Measurements from ENCODE around the gene DEFB115. TPM values are rescaled to one million over a fixed set of nuclear protein-coding genes. Genes with fewer than 3 reads are reported as not detected.

Gene DEFB115
- total RNA-seq (not detected in 2 replicates), polyA plus RNA-seq (not detected in 2 replicates)

- H3K36me3 ChIP-seq (replicated peaks; ENCODE audit: insufficient read depth, low read depth): no peaks in the 10 kb centered on the region
- WGBS (ENCODE audit: low lambda C conversion rate, missing lambda C conversion rate): 54% methylated on average over 2 of the region's 2 CpGs
- no peak within 1 kb of the TSS for H2AFZ ChIP-seq
- H3K4me2 ChIP-seq: no peak within 1 kb of the TSS
- H3K9me3 ChIP-seq (ENCODE audit: low read depth): no peaks in the 10 kb centered on the region
- no peaks in the 10 kb centered on the region for H4K20me1 ChIP-seq (ENCODE audit: insufficient read depth, poor library complexity, severe bottlenecking)
- DNase-seq (ENCODE audit: low spot score): no peak
- H3K4me1 ChIP-seq (ENCODE audit: insufficient read depth): no peaks in the 10 kb centered on the region
- no peaks in the 10 kb centered on the region for H3K79me2 ChIP-seq
- no peaks in the 10 kb centered on the region for H3K27me3 ChIP-seq
- H3K9me2 ChIP-seq (replicated peaks; ENCODE audit: insufficient read depth): no peaks in the 10 kb centered on the region
- H3K27ac ChIP-seq: no peak within 1 kb of the TSS
- H3K4me3 ChIP-seq: no peak within 1 kb of the TSS
- no peak for TF ChIP-seq CTCF (IDR thresholded peaks at IDR 0.05; ENCODE audit: poor library complexity)
- TF ChIP-seq EZH2 (IDR thresholded peaks at IDR 0.05; ENCODE audit: borderline replicate concordance): no peak
- no peak for TF ChIP-seq EZH2phosphoT487 (IDR thresholded peaks at IDR 0.05; ENCODE audit: low read depth, severe bottlenecking, unreplicated experiment)
Measured at GRCh38 chr20:31257364-31257763, at the start of gene DEFB115. Gene DEFB115, plus strand, starts transcription at chr20:31257664. Its CDS starts 0 bp downstream, at chr20:31257664.

GRCh38 chr20:31236953-31237352 is 20.5 kb upstream of the DEFB115 start:
- no peaks in the 10 kb centered on the region for H3K79me2 ChIP-seq
- no peak overlapping the region for H2AFZ ChIP-seq
- H3K9me3 ChIP-seq (ENCODE audit: low read depth): peaks cover 54% of the 10 kb centered on the region
- H3K4me1 ChIP-seq (ENCODE audit: insufficient read depth): no peaks in the 10 kb centered on the region
- WGBS (ENCODE audit: low lambda C conversion rate, missing lambda C conversion rate): 84% methylated on average over 10 of the region's 10 CpGs
- no peaks in the 10 kb centered on the region for H3K9me2 ChIP-seq (replicated peaks; ENCODE audit: insufficient read depth)
- TF ChIP-seq CTCF (IDR thresholded peaks at IDR 0.05; ENCODE audit: poor library complexity) (no peak), EZH2 (IDR thresholded peaks at IDR 0.05; ENCODE audit: borderline replicate concordance) (no peak), EZH2phosphoT487 (IDR thresholded peaks at IDR 0.05; ENCODE audit: low read depth, severe bottlenecking, unreplicated experiment) (no peak)
- no peak for DNase-seq (ENCODE audit: low spot score)
- no peaks in the 10 kb centered on the region for H3K27me3 ChIP-seq
- H3K4me2 ChIP-seq: no peak overlapping the region
- H3K27ac ChIP-seq: no peak overlapping the region
- no peaks in the 10 kb centered on the region for H4K20me1 ChIP-seq (ENCODE audit: insufficient read depth, poor library complexity, severe bottlenecking)
- no peaks in the 10 kb centered on the region for H3K36me3 ChIP-seq (replicated peaks; ENCODE audit: insufficient read depth, low read depth)
- no peak overlapping the region for H3K4me3 ChIP-seq

DNA sequence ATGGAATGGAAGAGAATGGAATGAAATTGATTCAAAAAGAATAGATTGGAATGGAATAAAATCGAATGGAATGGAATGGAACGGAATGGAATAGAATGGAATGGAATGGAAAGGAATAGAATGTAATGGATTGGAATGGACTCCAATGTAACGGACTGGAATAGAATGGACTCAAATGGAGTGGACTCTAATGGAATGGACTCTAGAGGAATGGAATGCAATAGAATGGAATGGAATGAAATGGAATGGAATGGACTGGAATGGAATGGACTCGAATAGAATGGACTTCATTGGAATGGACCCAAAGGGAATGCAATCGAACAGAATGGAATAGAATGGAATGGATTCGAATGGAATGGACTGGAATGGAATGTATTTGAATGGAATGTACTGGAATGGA is 19.7 kb upstream of the DEFB115 start:
- Histone ChIP-seq H4K20me1 (ENCODE audit: insufficient read depth, poor library complexity, severe bottlenecking) (no peaks in the 10 kb centered on the region), H3K4me2 (no peak overlapping the region), H3K79me2 (no peaks in the 10 kb centered on the region), H3K4me3 (no peak overlapping the region), H3K9me2 (replicated peaks; ENCODE audit: insufficient read depth) (no peaks in the 10 kb centered on the region), H3K27me3 (no peaks in the 10 kb centered on the region), H3K27ac (no peak overlapping the region), H3K4me1 (ENCODE audit: insufficient read depth) (no peaks in the 10 kb centered on the region), H2AFZ (no peak overlapping the region), H3K9me3 (ENCODE audit: low read depth) (peaks cover 59% of the 10 kb centered on the region), H3K36me3 (replicated peaks; ENCODE audit: insufficient read depth, low read depth) (no peaks in the 10 kb centered on the region)
- no peak for DNase-seq (ENCODE audit: low spot score)
- 65% methylated on average over 6 of the region's 6 CpGs for WGBS (ENCODE audit: low lambda C conversion rate, missing lambda C conversion rate)
- TF ChIP-seq EZH2 (IDR thresholded peaks at IDR 0.05; ENCODE audit: borderline replicate concordance) (no peak), CTCF (IDR thresholded peaks at IDR 0.05; ENCODE audit: poor library complexity) (no peak), EZH2phosphoT487 (IDR thresholded peaks at IDR 0.05; ENCODE audit: low read depth, severe bottlenecking, unreplicated experiment) (no peak)

GRCh38 chr20:31239139-31239538 is 18.3 kb upstream of the DEFB115 start:
- Histone ChIP-seq H3K4me1 (ENCODE audit: insufficient read depth) (no peaks in the 10 kb centered on the region), H2AFZ (no peak overlapping the region), H3K27me3 (no peaks in the 10 kb centered on the region), H3K9me2 (replicated peaks; ENCODE audit: insufficient read depth) (no peaks in the 10 kb centered on the region), H3K9me3 (ENCODE audit: low read depth) (peaks cover 69% of the 10 kb centered on the region), H3K36me3 (replicated peaks; ENCODE audit: insufficient read depth, low read depth) (no peaks in the 10 kb centered on the region), H3K4me3 (no peak overlapping the region), H3K4me2 (no peak overlapping the region), H4K20me1 (ENCODE audit: insufficient read depth, poor library complexity, severe bottlenecking) (no peaks in the 10 kb centered on the region), H3K79me2 (no peaks in the 10 kb centered on the region), H3K27ac (no peak overlapping the region)
- TF ChIP-seq EZH2 (IDR thresholded peaks at IDR 0.05; ENCODE audit: borderline replicate concordance): no peak
- TF ChIP-seq CTCF (IDR thresholded peaks at IDR 0.05; ENCODE audit: poor library complexity): no peak
- TF ChIP-seq EZH2phosphoT487 (IDR thresholded peaks at IDR 0.05; ENCODE audit: low read depth, severe bottlenecking, unreplicated experiment): no peak
- WGBS (ENCODE audit: low lambda C conversion rate, missing lambda C conversion rate): 81% methylated on average over 8 of the region's 8 CpGs
- no peak for DNase-seq (ENCODE audit: low spot score)

All from hepatocyte (in vitro differentiated cells).